HPDE6-E6E7 (cell line): ENCODE measurements around the gene GFOD1.
"Not testable (repeated sequence)": the region's sequence is repeated elsewhere in the genome, so short reads cannot be mapped to it uniquely, and the experiment has no call there.

Experiments
- DNase-seq: peaks from one replicate; pipeline ENCODE4 v3.0.0; 2011; ENCODE audit warnings: missing footprints; ENCODE audit errors: extremely low spot score

Gene GFOD1

GRCh38 chr6:13511913-13512717 is 24.7 kb upstream of the GFOD1 start:
- no peak for DNase-seq

- DNase-seq = not testable (repeated sequence)
These were observed 23.8 kb upstream of the GFOD1 start for GRCh38 chr6:13511141-13511571.

- not testable (repeated sequence) for DNase-seq
These were observed 23.0 kb upstream of the GFOD1 start for GRCh38 chr6:13510433-13510832.

GRCh38 chr6:13508711-13509705 is 21.6 kb upstream of the GFOD1 start:
- no peak for DNase-seq

- DNase-seq = no peak
These were observed 20.0 kb upstream of the GFOD1 start for GRCh38 chr6:13507306-13507860.

GRCh38 chr6:13505345-13505734 is 17.9 kb upstream of the GFOD1 start:
- DNase-seq = no peak

GRCh38 chr6:13504611-13505344 is 17.4 kb upstream of the GFOD1 start:
- DNase-seq = no peak

GRCh38 chr6:13500915-13501314 is 13.5 kb upstream of the GFOD1 start:
- no peak for DNase-seq

GRCh38 chr6:13500264-13500663 is 12.9 kb upstream of the GFOD1 start:
- no peak for DNase-seq

GRCh38 chr6:13496513-13497190 is 9.3 kb upstream of the GFOD1 start:
- DNase-seq = no peak

GRCh38 chr6:13495818-13496217 is 8.4 kb upstream of the GFOD1 start:
- DNase-seq = no peak

- no peak for DNase-seq
These were observed 7.8 kb upstream of the GFOD1 start for GRCh38 chr6:13495112-13495776.

- DNase-seq = no peak
These were observed 6.7 kb upstream of the GFOD1 start for GRCh38 chr6:13494137-13494536.

- DNase-seq = no peak
These were observed 5.7 kb upstream of the GFOD1 start for GRCh38 chr6:13493147-13493546.

GRCh38 chr6:13492357-13492756 is 5.0 kb upstream of the GFOD1 start:
- DNase-seq = no peak

GRCh38 chr6:13491538-13491937 is 4.1 kb upstream of the GFOD1 start:
- no peak for DNase-seq

- DNase-seq = no peak
These were observed 3.0 kb upstream of the GFOD1 start for GRCh38 chr6:13490402-13490801.

GRCh38 chr6:13488896-13489237 is 1.5 kb upstream of the GFOD1 start:
- DNase-seq = no peak

- DNase-seq = no peak
These were observed 855 bp upstream of the GFOD1 start for GRCh38 chr6:13488015-13488895.
